Prostate gland (tissue), 2 donors: Measurements from ENCODE around the gene TOM1L2.

Experiments
- CTCF ChIP-seq, 4 experiments: fragments of 200-600 bp in 2 of 4; fragments of 450-650 bp in 2 of 4; sonication (generic) in 2 of 4; IDR thresholded peaks; 1 replicate in 3 of 4; 2 replicates in 1 of 4; pipeline ENCODE4 v1.5.1; 2016 to 2019; ENCODE audit warnings: antibody characterized with exemption in 4 of 4, mild to moderate bottlenecking in 2 of 4, moderate library complexity in 2 of 4
- POLR2A ChIP-seq: fragments of 450-650 bp; IDR thresholded peaks from one replicate; pipeline ENCODE4 v1.6.1; 2016; ENCODE audit warnings: antibody characterized with exemption, mild to moderate bottlenecking
- POLR2AphosphoS5 ChIP-seq: sonication (generic); formaldehyde crosslinking; IDR thresholded peaks from one replicate; pipeline ENCODE4 v1.6.1; 2017; ENCODE audit warnings: antibody characterized with exemption

- TF ChIP-seq POLR2A (no peak), CTCF (IDR thresholded peaks at IDR 0.05) (no peak), POLR2AphosphoS5 (no peak)
These were observed 165.5 kb downstream of the TOM1L2 start for GRCh38 chr17:17806611-17807274.
